CD14-positive monocyte (primary cell): ENCODE measurements around the gene MPRIP. TPM values are rescaled to one million over a fixed set of nuclear protein-coding genes. Genes with fewer than 3 reads are reported as not detected.

Source experiments
- DNase-seq, 3 donors: peaks; one replicate each; pipeline ENCODE4 v3.0.0-alpha.2; 2011 to 2022
- H2AFZ ChIP-seq: 2 replicates; pipeline ENCODE4 v1.6.0; 2012; ENCODE audit warnings: mild to moderate bottlenecking, low read depth, low read length, inconsistent platforms; ENCODE audit not compliant: insufficient read depth, poor library complexity, severe bottlenecking
- H3K27ac ChIP-seq, 2 donors: 1 replicate in 1 of 2; 2 replicates in 1 of 2; pipeline ENCODE4 v1.5.1; 2012 to 2013; ENCODE audit warnings: low read length in 2 of 2, control low read depth in 1 of 2, inconsistent platforms in 1 of 2, low read depth in 1 of 2, mild to moderate bottlenecking in 1 of 2
- H3K27me3 ChIP-seq, 2 donors: one replicate each; pipeline versions ENCODE4 v1.6.0 to v1.6.1; 2011 to 2013; ENCODE audit warnings: low read length in 2 of 2; ENCODE audit not compliant: control insufficient read depth in 2 of 2, insufficient read depth in 2 of 2
- H3K36me3 ChIP-seq, 2 donors: replicated peaks in 1 of 2; 1 replicate in 1 of 2; 2 replicates in 1 of 2; pipeline versions ENCODE4 v1.5.1 to v1.6.1; 2012 to 2013; ENCODE audit warnings: low read length in 2 of 2, control low read depth in 1 of 2, inconsistent platforms in 1 of 2, mild to moderate bottlenecking in 1 of 2; ENCODE audit not compliant: insufficient read depth in 2 of 2, control insufficient read depth in 1 of 2
- H3K4me1 ChIP-seq, 2 donors: 1 replicate in 1 of 2; 2 replicates in 1 of 2; pipeline versions ENCODE4 v1.5.1 to v1.6.1; 2012 to 2013; ENCODE audit warnings: low read length in 2 of 2, control low read depth in 1 of 2, inconsistent platforms in 1 of 2, mild to moderate bottlenecking in 1 of 2, moderate library complexity in 1 of 2; ENCODE audit not compliant: insufficient read depth in 2 of 2, control insufficient read depth in 1 of 2
- H3K4me2 ChIP-seq: replicated peaks from 2 replicates; pipeline ENCODE3; 2012; ENCODE audit warnings: low read length, moderate library complexity, mild to moderate bottlenecking; ENCODE audit not compliant: poor library complexity, severe bottlenecking; ENCODE audit errors: extremely low read depth
- H3K4me3 ChIP-seq, 3 experiments: fragments of 200-600 bp in 1 of 3; sonication (generic) in 1 of 3; replicated peaks in 1 of 3; 1 replicate in 2 of 3; 2 replicates in 1 of 3; pipeline ENCODE4 v1.5.1; 2011 to 2013; ENCODE audit warnings: low read length in 3 of 3, mild to moderate bottlenecking in 3 of 3, control low read depth in 2 of 3, low read depth in 2 of 3, inconsistent platforms in 1 of 3, moderate library complexity in 1 of 3
- H3K79me2 ChIP-seq: 2 replicates; pipeline ENCODE4 v1.6.0; 2012; ENCODE audit warnings: mild to moderate bottlenecking, control low read depth, inconsistent platforms, low read length, moderate library complexity; ENCODE audit not compliant: insufficient read depth
- H3K9ac ChIP-seq: 2 replicates; pipeline ENCODE4 v1.6.0; 2017; ENCODE audit warnings: low read length, mild to moderate bottlenecking; ENCODE audit not compliant: insufficient read depth, poor library complexity, severe bottlenecking
- H3K9me3 ChIP-seq, 2 donors: replicated peaks in 1 of 2; 1 replicate in 1 of 2; 2 replicates in 1 of 2; pipeline versions ENCODE4 v1.5.1 to v1.6.1; 2012 to 2013; ENCODE audit warnings: low read length in 2 of 2, control low read depth in 1 of 2; ENCODE audit not compliant: control insufficient read depth in 1 of 2, insufficient read depth in 1 of 2
- H4K20me1 ChIP-seq: 2 replicates; pipeline ENCODE4 v1.6.0; 2012; ENCODE audit warnings: mild to moderate bottlenecking, low read length, control low read depth, moderate library complexity; ENCODE audit not compliant: insufficient read depth
- H3K27ac Mint-ChIP-seq, 7 donors: one replicate each; pipeline ENCODE4 v1.8.0; 2020; ENCODE audit warnings: mild to moderate bottlenecking in 7 of 7, mixed read lengths in 7 of 7, moderate library complexity in 6 of 7, inconsistent platforms in 2 of 7
- H3K27me3 Mint-ChIP-seq, 3 donors: one replicate each; pipeline ENCODE4 v1.8.0; 2021 to 2022; ENCODE audit warnings: low read depth in 3 of 3, mild to moderate bottlenecking in 3 of 3, mixed read lengths in 3 of 3, moderate library complexity in 3 of 3, inconsistent platforms in 1 of 3
- H3K36me3 Mint-ChIP-seq, 2 donors: one replicate each; pipeline ENCODE4 v1.8.0; 2020; ENCODE audit warnings: mixed read lengths in 2 of 2, inconsistent platforms in 1 of 2, mild to moderate bottlenecking in 1 of 2
- H3K4me1 Mint-ChIP-seq: one replicate; pipeline ENCODE4 v1.8.0; 2020; ENCODE audit warnings: mild to moderate bottlenecking, mixed read lengths
- H3K4me3 Mint-ChIP-seq, 2 donors: one replicate each; pipeline ENCODE4 v1.8.0; 2020; ENCODE audit warnings: mild to moderate bottlenecking in 2 of 2, mixed read lengths in 2 of 2, moderate library complexity in 1 of 2
- H3K9me3 Mint-ChIP-seq, 7 donors: one replicate each; pipeline ENCODE4 v1.8.0; 2020 to 2022; ENCODE audit warnings: mixed read lengths in 7 of 7, mild to moderate bottlenecking in 6 of 7, moderate library complexity in 6 of 7, inconsistent platforms in 2 of 7
- WGBS: methylation state at CpG from one replicate; pipeline ENCODE4 v1.1.5; 2013; ENCODE audit warnings: missing lambda C conversion rate; ENCODE audit not compliant: insufficient coverage; 5-methylcytosine and 5-hydroxymethylcytosine counted together
- intact Hi-C, 2 donors: fragments of 100-400 bp; cut with micrococcal nuclease; formaldehyde crosslinking; loops; one replicate each; pipeline versions ENCODE4 v1.15.0 to v1.15.1; 2023
- polyA plus RNA-seq, 3 donors: library from polyadenylated mRNA; depleted of rRNA in 1 of 3; unstranded in 2 of 3; stranded (reverse) in 1 of 3; fragments of 300-500 nt in 2 of 3; fragments of >200 nt in 1 of 3; fragmentation: Illumina TruSeq in 2 of 3; gene quantifications; 1 replicate in 2 of 3; 2 replicates in 1 of 3; pipeline ENCODE4 v1.2.3, GENCODE V29; 2012 to 2021
- TF ChIP-seq, protein P1 (sequence below): fragments of 200-600 bp; IDR thresholded peaks from one replicate; pipeline ENCODE4 v1.8.0; 2022; ENCODE audit warnings: antibody characterized with exemption, mild to moderate bottlenecking

MPRIP gene
- polyA plus RNA-seq, 3 donors, result 2.0 to 48.7 (median 2.5) TPM

DNA sequence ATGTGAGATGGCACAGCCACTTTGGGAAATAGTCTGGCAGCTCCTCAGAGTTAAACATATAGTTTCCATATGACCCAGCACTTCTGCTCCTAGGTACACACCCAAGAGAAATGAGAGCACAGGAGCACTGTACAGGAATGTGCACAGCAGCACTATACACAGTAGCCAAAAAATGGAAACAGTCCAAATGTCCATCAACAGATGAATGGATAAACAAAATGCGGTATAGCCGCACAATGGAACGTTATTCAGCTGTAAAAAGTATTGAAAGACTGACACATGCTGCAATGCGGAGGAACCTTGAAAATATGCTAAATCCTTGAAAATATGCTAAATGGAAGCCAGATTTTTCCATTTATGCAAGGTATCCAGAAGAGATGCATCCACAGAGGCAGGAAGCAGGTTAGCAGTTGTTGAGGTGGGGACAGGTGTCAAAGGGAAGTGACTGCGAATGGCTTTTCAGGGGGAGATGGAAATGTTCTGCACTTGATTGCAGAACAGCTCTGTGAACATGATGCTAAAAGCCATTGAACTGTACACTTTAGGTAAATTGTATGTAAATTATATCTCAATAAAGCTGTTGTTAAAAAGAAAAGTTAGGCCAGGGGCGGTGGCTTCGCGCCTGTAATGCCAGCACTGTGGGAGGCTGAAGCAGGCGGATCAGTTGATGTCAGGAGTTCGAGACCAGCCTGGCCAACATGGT lies 80.7 kb downstream of the MPRIP start:
- Histone ChIP-seq H3K4me3 (no peak overlapping the region), H3K9me3 (no peaks in the 10 kb centered on the region), H3K4me1 (peaks cover 4 to 20% of the 10 kb centered on the region in 2 donors), H2AFZ (no peak overlapping the region), H3K79me2 (peaks cover 15% of the 10 kb centered on the region), H3K36me3 (peaks cover 0 to 12% of the 10 kb centered on the region in 2 donors), H3K27ac (no peak overlapping the region), H3K9ac (no peak overlapping the region), H3K27me3 (no peaks in the 10 kb centered on the region), H3K4me2 (no peak overlapping the region), H4K20me1 (peaks cover 67% of the 10 kb centered on the region)
- no peaks in the 10 kb centered on the region for H3K9me3 Mint-ChIP-seq
- H3K27me3 Mint-ChIP-seq, result no peaks in the 10 kb centered on the region
- intact Hi-C loops, result no loop called here
- H3K4me3 Mint-ChIP-seq, result no peak overlapping the region
- DNase-seq, result no peak
- H3K27ac Mint-ChIP-seq, result peak overlapping the region in 1 of 7 donors; percentile 69
- H3K4me1 Mint-ChIP-seq, result peaks cover 34% of the 10 kb centered on the region
- 94% methylated on average over 2 of the region's 10 CpGs for WGBS
- peaks cover 12 to 19% of the 10 kb centered on the region in 2 donors for H3K36me3 Mint-ChIP-seq
- TF ChIP-seq, protein P1, sequence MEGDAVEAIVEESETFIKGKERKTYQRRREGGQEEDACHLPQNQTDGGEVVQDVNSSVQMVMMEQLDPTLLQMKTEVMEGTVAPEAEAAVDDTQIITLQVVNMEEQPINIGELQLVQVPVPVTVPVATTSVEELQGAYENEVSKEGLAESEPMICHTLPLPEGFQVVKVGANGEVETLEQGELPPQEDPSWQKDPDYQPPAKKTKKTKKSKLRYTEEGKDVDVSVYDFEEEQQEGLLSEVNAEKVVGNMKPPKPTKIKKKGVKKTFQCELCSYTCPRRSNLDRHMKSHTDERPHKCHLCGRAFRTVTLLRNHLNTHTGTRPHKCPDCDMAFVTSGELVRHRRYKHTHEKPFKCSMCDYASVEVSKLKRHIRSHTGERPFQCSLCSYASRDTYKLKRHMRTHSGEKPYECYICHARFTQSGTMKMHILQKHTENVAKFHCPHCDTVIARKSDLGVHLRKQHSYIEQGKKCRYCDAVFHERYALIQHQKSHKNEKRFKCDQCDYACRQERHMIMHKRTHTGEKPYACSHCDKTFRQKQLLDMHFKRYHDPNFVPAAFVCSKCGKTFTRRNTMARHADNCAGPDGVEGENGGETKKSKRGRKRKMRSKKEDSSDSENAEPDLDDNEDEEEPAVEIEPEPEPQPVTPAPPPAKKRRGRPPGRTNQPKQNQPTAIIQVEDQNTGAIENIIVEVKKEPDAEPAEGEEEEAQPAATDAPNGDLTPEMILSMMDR, result no peak

DNA sequence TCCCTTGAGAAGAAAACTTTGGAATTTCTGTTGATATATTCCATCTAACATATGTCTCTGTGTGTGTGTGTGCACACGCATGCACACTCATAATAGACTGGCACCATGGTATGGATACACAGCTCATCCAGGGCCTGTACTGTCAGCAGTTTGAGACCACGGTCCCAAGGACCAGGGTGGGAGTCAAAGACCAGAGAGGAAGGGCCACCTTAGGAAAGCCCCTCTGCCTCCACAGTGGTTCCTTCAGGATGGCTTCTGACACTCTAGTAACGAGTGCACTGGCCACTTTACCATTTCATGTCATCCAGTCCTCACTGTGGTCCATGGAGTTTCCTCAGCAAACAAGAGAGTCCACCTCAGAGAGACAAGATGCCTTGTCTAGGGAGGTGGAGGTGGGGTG lies 82.1 kb downstream of the MPRIP start:
- DNase-seq, result no peak
- no peak overlapping the region for H2AFZ ChIP-seq
- H3K4me3 ChIP-seq, result no peak overlapping the region
- Mint-ChIP-seq H3K4me3 (no peak overlapping the region), H3K9me3 (no peaks in the 10 kb centered on the region), H3K27me3 (no peaks in the 10 kb centered on the region), H3K4me1 (peaks cover 25% of the 10 kb centered on the region), H3K27ac (no peak overlapping the region), H3K36me3 (peaks cover 23 to 31% of the 10 kb centered on the region in 2 donors)
- H3K4me2 ChIP-seq, result no peak overlapping the region
- peaks cover 6 to 26% of the 10 kb centered on the region in 2 donors for H3K36me3 ChIP-seq
- H4K20me1 ChIP-seq, result peaks cover 53% of the 10 kb centered on the region
- H3K9ac ChIP-seq, result no peak overlapping the region
- peaks cover 5% of the 10 kb centered on the region for H3K79me2 ChIP-seq
- intact Hi-C loops, result no loop called here
- H3K9me3 ChIP-seq, result no peaks in the 10 kb centered on the region
- 86% methylated on average over 2 of the region's 3 CpGs for WGBS
- no peak overlapping the region for H3K27ac ChIP-seq
- peaks cover 4 to 12% of the 10 kb centered on the region in 2 donors for H3K4me1 ChIP-seq
- TF ChIP-seq, protein P1, result no peak
- no peaks in the 10 kb centered on the region for H3K27me3 ChIP-seq
